GM21360 (cell line): ENCODE data around the gene ATOX1.
"Not testable (repeated sequence)": the region's sequence is repeated elsewhere in the genome, so short reads cannot be mapped to it uniquely, and the experiment has no call there.

Experiments
- ATAC-seq: cut with Tn5 transposase; IDR thresholded peaks from one replicate; pipeline ENCODE4 v1.9.1; 2021; ENCODE audit warnings: mild to moderate bottlenecking, moderate library complexity; ENCODE audit not compliant: unreplicated experiment

The ATOX1 gene

GRCh38 chr5:151699071-151699901 is 59.1 kb downstream of the ATOX1 start:
- ATAC-seq = no peak

GRCh38 chr5:151698081-151698480 is 60.4 kb downstream of the ATOX1 start:
- not testable (repeated sequence) for ATAC-seq

- ATAC-seq = no peak
Measured at GRCh38 chr5:151697452-151697851, 61.0 kb downstream of the ATOX1 start.

GRCh38 chr5:151696470-151697061 is 61.9 kb downstream of the ATOX1 start:
- ATAC-seq = no peak

- ATAC-seq = no peak
Measured at GRCh38 chr5:151695464-151695863, 63.0 kb downstream of the ATOX1 start.

- ATAC-seq = no peak
Measured at GRCh38 chr5:151694035-151694485, 64.4 kb downstream of the ATOX1 start.
